ENCODE results near the gene OR5AN1. TPM values are rescaled to one million over a fixed set of nuclear protein-coding genes. Genes with fewer than 3 reads are reported as not detected.

OR5AN1 gene
- total and polyA plus RNA-seq, 2 donors (not counting 1 experiment from before 2014, with no cell fraction given) = not detected

- Mint-ChIP-seq H3K4me1 (peaks cover 37% of the 10 kb centered on the region), H3K9me3 (ENCODE audit: insufficient read depth) (peaks cover 8% of the 10 kb centered on the region), H3K27ac (peak overlapping the region; percentile 21), H3K27me3 (no peaks in the 10 kb centered on the region), H3K4me3 (no peak overlapping the region)
- WGBS (ENCODE audit: insufficient coverage) = no CpG with 5 or more reads among the region's 1 CpG
- Histone ChIP-seq H3K27me3 (replicated peaks in 1 of 4; ENCODE audit: control extremely low read depth in 1 of 4, control insufficient read depth in 3 of 4, insufficient read depth in 4 of 4, low read length in 3 of 4) (no peaks in the 10 kb centered on the region), H3K4me1 (ENCODE audit: control insufficient read depth in 2 of 2, insufficient read depth in 2 of 2, low read length in 2 of 2) (peaks cover 44% of the 10 kb centered on the region in 2 donors), H3K27ac (ENCODE audit: low read length in 2 of 2) (no peak overlapping the region), H3K4me3 (ENCODE audit: control extremely low read depth in 1 of 5, extremely low read depth in 1 of 5, insufficient read depth in 1 of 5, low read depth in 2 of 5, low read length in 4 of 5) (no peak overlapping the region), H3K9ac (ENCODE audit: low read length) (no peak overlapping the region), H3K9me3 (ENCODE audit: control extremely low read depth in 1 of 3, control insufficient read depth in 2 of 3, insufficient read depth in 1 of 3, low read length in 2 of 3) (peaks cover 0 to 16% (median 5%) of the 10 kb centered on the region in 3 donors), H4K20me1 (ENCODE audit: control insufficient read depth, insufficient read depth, low read length, poor library complexity, severe bottlenecking) (no peaks in the 10 kb centered on the region), H2AFZ (ENCODE audit: insufficient read depth, low read depth, low read length, poor library complexity, severe bottlenecking) (no peak overlapping the region), H3K36me3 (replicated peaks in 1 of 2; ENCODE audit: control extremely low read depth in 1 of 2, control insufficient read depth in 1 of 2, extremely low read depth in 1 of 2, insufficient read depth in 2 of 2, low read length in 1 of 2) (no peaks in the 10 kb centered on the region), H3K4me2 (replicated peaks; ENCODE audit: low read depth, low read length, poor library complexity, severe bottlenecking) (no peak overlapping the region), H3K79me2 (ENCODE audit: control insufficient read depth, insufficient read depth, low read length) (no peaks in the 10 kb centered on the region)
- POLR2A ChIA-PET = no interaction called here
- DNase-seq (no peak), ATAC-seq (ENCODE audit: low read depth) (no peak)
- TF ChIP-seq CTCF (IDR thresholded peaks at IDR 0.05) (no peak), EZH2 (IDR thresholded peaks at IDR 0.05; ENCODE audit: borderline replicate concordance, insufficient read depth, low read depth, low read length, poor library complexity, severe bottlenecking) (no peak)
- CTCF ChIA-PET = interaction anchor here (0.5 to 5.5 kb wide), 3 partner anchors 13 to 281 kb away, joined by 3 to 41 read pairs (median 3); no protein-coding TSS in a partner anchor
- intact Hi-C loops (cut with micrococcal nuclease) = loop anchor here (5.0 kb wide), 1 partner anchor 33 kb away; no protein-coding TSS in a partner anchor
Observed at GRCh38 chr11:59415111-59415510, 56.4 kb downstream of the OR5AN1 start.

GRCh38 chr11:59416613-59417012 is 57.9 kb downstream of the OR5AN1 start:
- Histone ChIP-seq H3K4me3 (ENCODE audit: control extremely low read depth in 1 of 5, extremely low read depth in 1 of 5, insufficient read depth in 1 of 5, low read depth in 2 of 5, low read length in 4 of 5) (peak overlapping the region in 1 of 5 experiments; percentile 31), H3K36me3 (replicated peaks in 1 of 2; ENCODE audit: control extremely low read depth in 1 of 2, control insufficient read depth in 1 of 2, extremely low read depth in 1 of 2, insufficient read depth in 2 of 2, low read length in 1 of 2) (no peaks in the 10 kb centered on the region), H3K9ac (ENCODE audit: low read length) (peak overlapping the region; percentile 42), H3K4me1 (ENCODE audit: control insufficient read depth in 2 of 2, insufficient read depth in 2 of 2, low read length in 2 of 2) (peaks cover 44% of the 10 kb centered on the region in 2 donors), H4K20me1 (ENCODE audit: control insufficient read depth, insufficient read depth, low read length, poor library complexity, severe bottlenecking) (no peaks in the 10 kb centered on the region), H3K4me2 (replicated peaks; ENCODE audit: low read depth, low read length, poor library complexity, severe bottlenecking) (peak overlapping the region; percentile 63), H2AFZ (ENCODE audit: insufficient read depth, low read depth, low read length, poor library complexity, severe bottlenecking) (peak overlapping the region; percentile 58), H3K9me3 (ENCODE audit: control extremely low read depth in 1 of 3, control insufficient read depth in 2 of 3, insufficient read depth in 1 of 3, low read length in 2 of 3) (peaks cover 0 to 5% (median 0%) of the 10 kb centered on the region in 3 donors), H3K27ac (ENCODE audit: low read length in 2 of 2) (peak overlapping the region; percentile 16 to 62), H3K27me3 (replicated peaks in 1 of 4; ENCODE audit: control extremely low read depth in 1 of 4, control insufficient read depth in 3 of 4, insufficient read depth in 4 of 4, low read length in 3 of 4) (no peaks in the 10 kb centered on the region), H3K79me2 (ENCODE audit: control insufficient read depth, insufficient read depth, low read length) (no peaks in the 10 kb centered on the region)
- peak overlapping the region; percentile 81 for H3K27ac Mint-ChIP-seq
- H3K4me1 Mint-ChIP-seq = peaks cover 37% of the 10 kb centered on the region
- no peak for TF ChIP-seq CTCF (IDR thresholded peaks at IDR 0.05)
- no peak for TF ChIP-seq EZH2 (IDR thresholded peaks at IDR 0.05; ENCODE audit: borderline replicate concordance, insufficient read depth, low read depth, low read length, poor library complexity, severe bottlenecking)
- POLR2A ChIA-PET = no interaction called here
- no peaks in the 10 kb centered on the region for H3K9me3 Mint-ChIP-seq (ENCODE audit: insufficient read depth)
- DNase-seq = no peak
- CTCF ChIA-PET = interaction anchor here (0.7 to 5.5 kb wide), 4 partner anchors 8 to 244 kb away, joined by 3 to 41 read pairs (median 4); partner anchors contain the start of gene DTX4
- peak overlapping the region; percentile 68 for H3K4me3 Mint-ChIP-seq
- intact Hi-C loops (cut with micrococcal nuclease) = loop anchor here (5.0 kb wide), 1 partner anchor 34 kb away; no protein-coding TSS in a partner anchor
- ATAC-seq (ENCODE audit: low read depth) = no peak
- WGBS (ENCODE audit: insufficient coverage) = 58% methylated on average over 3 of the region's 5 CpGs
- H3K27me3 Mint-ChIP-seq = no peaks in the 10 kb centered on the region
